Measurements from ENCODE around the gene LSM14B.
A peak's percentile ranks its signal among the peaks of the same experiment; 100 is the strongest.

The LSM14B gene

DNA sequence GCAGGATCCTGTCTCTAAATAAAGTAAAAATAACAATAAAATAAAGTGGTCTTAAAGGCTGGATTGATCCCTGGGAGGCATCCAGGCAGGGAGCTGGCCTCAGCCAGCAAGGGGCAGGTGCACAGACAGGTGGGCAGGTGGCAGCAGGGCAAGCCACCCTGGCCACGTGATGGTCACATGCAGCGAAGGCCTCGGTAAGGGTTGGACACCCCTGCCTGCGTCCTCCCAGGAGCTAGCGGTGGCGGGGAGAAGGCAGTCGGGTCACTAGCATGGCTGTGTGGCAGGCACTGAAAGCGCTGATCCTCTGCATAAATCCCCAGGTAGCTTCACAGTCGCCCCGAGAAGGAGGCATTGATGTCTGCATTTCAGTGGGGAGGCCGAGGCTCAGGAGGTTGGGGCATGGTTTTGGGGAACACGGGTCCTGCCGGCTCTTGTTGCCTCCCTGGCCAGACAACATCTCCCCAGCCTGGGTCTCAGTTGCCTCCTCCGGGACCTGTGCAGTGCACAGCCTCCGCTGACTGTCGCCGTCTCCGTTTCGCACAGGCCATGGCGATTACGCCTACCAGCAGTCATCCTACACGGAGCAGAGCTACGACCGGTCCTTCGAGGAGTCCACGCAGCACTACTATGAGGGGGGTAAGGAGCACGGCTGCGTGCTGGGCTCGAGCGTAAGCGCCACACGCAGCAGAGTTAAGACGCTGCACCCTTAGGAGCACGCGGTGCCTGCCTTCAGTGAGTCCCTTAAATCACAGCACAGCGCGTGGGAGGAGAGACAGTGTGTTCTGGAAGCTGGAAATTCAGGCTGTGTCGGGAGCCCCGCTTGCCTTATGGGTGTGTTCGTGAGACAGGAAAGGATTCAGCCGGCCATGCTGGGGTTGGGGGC, 42.8 kb downstream of the LSM14B start:
- DNase-seq: no peak

DNA sequence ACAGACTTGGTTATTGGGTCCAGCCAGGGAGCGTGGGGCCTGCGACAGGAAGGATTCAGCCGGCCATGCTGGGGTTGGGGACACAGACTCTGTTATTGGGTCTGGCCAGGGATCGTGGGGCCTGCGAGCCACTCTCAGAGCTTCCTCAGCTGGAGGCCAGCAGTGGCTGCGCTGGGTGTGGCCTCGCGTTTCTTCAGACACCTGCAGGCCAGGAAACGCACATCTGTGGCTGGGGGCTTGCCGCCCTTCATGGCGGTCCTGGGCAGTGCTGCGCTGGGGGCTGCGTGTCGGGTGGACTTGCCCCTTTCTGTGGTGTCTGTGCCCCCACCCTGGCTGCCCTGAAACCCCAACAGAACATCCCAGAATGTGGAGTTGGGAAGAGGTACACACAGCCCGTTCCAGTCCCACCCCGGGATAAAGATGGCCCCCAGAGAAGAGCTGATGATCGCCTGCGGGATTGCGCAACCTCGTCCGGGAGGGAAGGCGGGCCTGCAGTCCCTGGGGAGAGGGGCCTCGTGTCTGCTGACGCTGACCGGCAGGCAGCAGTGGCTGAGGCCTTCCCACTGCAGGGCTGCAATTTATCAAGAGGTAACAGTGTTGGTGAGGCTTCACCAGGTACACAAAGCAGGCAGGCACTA, 43.6 kb downstream of the LSM14B start:
- DNase-seq: no peak

DNA sequence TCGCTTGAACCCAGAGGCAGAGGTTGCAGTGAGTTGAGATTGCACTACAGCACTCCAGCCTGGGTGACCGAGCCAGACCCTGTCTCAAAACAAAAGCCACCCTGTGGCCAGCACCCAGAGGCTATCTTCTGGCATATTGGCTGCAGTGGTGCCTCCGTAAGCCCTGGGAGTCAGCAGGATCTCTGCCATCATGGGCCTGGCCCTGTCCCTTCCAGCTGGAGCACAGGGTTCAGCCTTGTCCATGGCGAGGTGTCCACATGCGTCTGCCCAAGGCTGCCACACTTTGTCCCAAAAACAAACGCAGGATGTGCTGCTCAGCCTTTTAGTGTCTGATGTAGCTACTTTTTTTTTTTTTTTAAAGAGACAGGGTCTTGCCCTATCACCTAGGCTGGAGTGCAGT, 45.2 kb downstream of the LSM14B start:
- no peak for DNase-seq

DNA sequence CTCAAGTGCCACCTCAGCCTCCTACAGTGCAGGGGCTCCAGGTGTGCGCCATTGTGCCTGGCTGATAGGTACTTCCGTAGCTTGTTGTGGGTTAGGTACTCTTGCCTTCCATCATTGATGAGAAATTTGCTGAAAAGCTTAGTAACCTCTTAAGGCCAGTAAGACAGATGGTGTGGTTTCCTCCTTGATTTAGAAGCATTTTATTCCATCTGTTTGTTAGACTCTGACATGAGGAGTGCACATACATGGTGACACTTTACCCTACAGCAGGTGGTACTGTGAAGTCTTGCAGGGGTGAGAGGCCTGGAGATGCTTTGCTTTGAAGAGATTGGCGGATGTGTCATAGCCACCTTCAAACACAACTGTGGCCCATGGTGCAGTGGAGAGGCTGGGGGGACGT, 45.8 kb downstream of the LSM14B start:
- no peak for DNase-seq

DNA sequence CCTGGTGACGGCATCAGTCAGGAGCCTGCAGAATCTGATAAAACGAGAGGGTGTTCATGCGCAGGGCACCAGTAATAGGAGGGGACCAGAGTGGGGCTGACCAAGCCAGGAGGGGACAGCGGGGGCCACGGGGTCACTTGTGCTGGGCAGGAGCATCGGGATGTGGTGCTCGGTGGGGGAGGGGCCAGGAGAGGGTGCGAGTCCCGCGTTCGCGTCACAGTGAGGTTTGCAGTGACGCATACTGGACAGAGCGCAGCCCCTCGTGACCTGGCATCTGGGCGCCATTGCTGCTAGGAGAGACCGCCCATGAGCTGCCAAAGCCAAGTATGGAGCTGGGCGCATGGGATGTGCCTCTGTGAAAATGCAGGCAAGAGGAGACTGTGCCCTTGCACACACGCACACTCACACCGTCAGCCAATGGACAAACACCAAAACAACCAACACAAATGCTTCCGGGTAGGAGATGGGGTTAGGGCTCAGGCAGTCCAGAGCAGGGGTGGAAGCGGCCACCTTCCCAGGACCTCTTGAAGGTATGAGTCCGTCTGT, 46.7 kb downstream of the LSM14B start:
- no peak for DNase-seq

DNA sequence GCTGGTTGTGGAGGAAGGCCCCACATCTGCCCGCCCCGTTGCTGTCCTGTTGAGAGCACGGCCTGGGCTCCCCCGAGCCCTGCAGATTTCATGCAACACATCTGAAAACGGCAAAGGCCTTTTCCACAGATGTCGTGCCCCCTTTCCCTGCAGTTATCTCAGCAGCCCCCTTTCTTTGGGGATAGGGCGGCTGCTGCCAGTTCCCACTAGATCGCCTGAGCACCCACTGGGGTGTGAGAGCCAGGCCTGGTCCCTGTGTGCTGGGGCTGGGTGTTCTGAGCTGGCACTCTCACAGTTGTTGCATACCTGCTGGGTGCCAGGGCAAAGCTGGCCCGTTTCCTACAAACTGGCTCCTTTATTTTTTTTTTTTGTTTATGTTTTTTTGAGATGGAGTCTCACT, 48.3 kb downstream of the LSM14B start:
- no peak for DNase-seq

DNA sequence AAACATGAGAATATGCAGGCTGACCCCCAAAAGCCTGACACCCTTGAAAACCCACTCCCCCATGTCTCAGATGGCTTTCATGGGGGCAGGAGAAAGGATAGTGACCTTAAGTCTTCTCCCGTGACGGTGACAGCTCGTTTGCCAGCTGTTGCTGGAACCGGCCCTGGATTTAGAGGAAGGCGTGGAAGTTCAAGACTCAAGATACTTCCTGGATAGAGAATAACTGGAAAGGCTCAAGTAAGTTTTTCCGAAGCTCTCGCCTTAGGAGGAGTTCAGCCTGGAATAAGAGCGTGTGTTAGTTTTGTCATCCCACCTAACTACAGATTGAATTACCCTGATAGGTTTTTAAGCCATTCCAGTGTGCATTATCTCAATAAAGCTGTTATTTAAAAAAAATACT, 49.0 kb downstream of the LSM14B start:
- DNase-seq: no peak

DNA sequence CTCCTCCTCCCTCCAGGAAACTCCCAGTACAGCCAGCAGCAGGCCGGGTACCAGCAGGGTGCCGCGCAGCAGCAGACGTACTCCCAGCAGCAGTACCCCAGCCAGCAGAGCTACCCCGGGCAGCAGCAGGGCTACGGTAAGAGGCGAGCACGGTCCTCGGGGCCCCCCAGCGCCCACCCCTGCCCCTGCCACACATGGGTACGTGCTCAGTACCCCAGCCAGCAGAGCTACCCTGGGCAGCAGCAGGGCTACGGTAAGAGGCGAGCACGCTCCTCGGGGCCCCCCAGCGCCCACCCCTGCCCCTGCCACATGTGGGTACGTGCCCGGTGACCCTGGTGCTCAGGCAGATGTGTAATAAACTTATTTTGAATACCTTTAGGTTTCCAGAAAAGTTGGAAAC, 50.4 kb downstream of the LSM14B start:
- no peak for DNase-seq

DNA sequence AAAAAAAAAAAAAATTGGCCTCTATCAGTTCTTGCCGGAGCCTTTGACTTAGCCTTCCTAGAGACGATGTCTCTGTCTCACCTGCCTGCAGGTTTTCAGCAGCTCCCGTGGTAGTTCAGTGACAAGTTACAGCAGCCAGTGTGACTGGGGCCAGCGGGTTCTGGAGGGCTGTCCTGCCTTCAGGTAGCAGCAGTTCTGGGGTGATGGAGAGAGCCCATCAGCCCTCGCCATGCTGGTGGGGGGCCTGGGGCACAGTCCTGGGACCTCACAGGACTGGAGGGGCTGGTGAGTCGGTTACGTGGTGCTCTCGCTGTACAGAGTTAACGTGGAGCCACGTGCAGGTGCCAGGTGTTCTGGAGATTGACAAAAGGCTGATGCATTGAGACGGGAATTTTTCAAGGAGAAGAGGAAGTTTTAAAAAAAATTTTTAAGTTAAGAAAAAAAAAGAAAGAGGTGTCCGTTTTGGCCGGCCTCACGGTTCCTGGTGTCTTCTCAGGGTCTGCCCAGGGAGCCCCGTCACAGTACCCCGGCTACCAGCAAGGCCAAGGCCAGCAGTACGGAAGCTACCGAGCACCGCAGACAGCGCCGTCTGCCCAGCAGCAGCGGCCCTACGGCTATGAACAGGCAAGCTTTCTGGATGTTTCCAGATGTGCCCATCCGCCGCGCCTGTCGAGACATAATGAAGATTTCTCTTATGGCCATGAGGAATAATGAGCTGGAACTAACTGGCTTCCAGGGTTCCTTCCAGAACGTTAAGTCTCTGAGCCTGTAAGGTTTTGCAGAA, 51.9 kb downstream of the LSM14B start:
- DNase-seq: no peak

DNA sequence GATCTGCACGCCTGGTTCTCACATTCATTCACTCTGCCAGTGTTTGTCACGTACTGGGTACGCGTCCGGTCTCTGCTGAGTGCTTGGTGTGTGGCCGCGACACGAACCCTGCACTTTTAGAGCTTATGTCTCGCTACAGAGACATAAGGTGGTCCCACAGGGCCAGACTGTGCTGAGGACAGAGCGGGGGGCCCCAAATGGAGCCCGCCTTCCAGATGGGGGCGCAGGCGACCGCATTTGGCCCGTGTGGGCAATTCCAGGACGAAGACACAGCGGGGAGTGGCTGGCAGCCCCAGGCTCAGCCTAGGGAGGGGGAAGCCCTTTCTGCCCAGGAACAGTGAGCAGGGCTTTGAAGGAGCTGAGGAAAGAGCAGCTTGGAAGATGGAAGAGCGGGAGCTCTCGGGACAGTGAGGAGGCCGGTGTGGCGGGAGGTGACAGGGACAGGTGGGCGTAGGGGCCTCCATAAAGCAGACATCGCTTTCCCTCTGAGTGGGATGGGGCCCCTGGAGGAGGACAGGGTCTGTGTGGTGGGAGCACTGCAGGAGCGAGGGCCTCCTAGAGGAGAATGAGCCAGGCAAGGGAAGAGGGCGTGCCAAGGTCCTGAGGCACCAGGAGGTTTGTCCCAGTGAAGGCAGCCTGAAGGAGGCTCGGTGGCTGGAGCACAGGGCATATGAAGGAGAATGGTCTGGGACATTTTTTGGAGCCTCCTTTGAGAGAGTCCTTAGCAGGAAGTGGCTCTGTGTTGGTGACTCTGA, 52.8 kb downstream of the LSM14B start:
- no peak for DNase-seq

DNA sequence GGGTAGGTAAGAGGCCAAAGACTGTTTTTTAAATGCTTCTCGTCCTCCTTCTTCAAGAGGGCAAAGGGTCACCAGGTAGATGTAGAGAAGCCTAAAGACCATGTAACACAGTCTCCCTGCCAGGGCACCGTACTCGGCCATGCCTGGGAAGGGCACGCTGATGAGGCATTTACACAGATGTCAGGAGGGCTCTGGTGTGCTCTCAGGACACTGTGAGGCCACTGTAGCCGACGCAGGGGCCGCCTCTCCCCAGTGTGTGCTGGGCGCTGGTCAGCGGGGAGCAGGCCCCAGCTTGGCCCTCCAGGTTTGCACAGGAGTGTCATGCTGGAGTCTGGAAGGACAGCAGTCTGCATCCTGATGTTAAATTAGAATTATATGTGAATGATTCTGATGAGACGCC, 53.4 kb downstream of the LSM14B start:
- DNase-seq: no peak

DNA sequence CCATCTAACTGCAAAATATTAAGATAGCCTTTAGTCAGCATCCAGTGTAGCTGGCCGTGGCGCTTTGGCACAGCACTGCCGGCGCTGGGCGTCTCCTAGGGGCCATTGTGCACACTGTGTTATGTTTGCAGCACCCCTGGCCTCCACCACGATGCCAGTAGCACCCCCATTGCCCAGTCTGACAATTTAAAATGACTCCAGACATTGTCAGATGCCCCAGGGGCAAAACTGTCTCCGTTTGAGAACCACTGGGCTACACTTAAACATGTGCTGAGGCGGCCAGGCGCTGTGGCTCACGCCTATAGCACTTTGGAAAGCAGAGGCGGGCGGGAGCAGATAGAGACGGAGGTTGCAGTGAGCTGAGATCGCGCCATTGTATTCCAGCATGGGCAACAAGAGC, 54.6 kb downstream of the LSM14B start:
- DNase-seq: no peak

DNA sequence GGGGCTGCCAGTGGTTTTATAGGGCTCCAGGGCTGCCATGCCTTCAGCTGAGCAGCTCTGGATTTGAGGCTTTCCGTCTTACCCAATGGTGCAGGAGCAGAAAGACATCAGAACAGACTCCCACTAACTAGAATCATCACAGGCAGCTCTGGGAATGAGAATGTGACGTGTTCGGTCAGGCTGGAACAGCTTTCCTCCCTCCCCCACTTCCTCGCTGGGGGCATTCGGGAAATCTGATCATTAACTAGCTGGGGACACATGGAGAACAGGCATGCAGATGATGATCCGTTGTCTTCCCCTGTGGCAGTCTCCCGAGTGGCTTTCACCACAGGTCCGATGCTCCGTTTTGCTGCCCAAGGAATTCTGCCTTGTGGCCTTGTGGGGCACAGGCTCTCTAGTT, 55.0 kb downstream of the LSM14B start:
- DNase-seq: no peak

DNA sequence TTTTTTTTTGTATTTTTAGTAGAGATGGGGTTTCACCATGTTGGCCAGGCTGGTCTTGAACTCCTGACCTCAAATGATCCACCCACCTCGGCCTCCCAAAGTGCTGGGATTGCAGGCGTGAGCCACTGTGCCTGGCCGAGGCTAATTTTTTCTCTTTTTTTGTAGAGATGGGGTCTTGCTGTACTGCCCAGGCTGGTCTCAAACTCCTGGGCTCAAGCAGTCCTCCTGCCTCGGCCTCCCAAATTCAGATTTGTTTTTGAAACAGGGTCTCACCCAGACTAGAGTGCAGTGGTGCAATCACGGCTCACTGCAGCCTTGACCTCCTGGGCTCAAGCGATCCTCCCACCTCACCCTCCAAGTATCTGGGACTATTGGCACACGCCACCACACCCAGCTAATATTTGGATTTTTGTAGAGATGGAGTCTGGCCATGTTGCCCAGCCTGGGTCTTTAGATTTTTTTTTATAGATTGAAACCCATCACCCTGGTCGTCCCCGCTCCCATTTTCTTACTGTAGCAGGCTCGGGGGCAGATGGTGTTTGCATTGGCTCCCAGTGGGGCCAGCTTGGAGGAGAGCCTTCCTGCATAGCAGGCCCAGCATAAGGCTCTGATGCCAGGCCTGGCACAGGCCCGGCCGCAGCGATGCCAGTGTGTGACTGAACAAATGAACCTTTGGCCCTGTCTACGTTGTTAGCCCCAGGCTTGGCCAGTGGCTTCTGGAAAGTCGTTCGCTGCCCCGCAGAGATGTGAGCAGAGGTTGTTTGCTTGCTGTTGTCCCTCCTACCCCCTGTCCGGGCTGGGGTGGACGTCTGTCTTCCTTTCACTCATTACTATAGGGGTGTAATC, 56.3 kb downstream of the LSM14B start:
- no peak for DNase-seq

DNA sequence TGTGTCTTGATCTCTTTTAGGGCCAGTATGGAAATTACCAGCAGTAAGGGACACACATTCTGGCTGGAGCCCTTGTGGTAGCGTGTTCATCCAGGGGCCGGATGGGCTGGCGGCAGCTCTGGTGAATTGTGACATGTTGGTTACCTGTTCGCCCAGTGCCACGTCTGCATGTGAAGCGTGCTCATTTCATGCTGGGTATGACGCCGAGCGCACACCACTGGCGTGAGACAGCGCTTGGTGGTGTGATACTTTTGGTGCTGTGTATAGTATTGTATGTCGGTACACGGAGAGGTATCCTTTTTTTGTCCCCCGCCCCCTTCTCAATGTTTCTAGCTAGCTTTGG, 56.9 kb downstream of the LSM14B start:
- DNase-seq: no peak

DNA sequence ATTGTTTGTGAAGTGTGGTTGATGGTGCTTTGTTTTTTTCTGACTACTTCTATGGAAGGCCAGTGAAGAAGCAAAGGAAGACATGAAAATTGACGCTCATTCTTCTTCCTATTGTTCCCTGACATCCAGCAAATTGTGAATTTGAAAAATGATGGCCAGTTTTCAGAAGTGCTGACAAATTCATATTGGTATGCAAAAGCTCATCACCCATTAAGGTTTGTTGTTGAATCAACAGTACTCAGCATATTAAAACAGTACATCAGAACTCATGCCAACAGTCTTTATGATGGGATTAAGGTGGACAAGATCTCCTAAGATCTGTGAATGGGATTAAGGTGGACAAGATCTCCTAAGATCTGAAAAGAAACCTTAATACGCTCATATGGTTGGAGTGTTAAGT, 59.5 kb downstream of the LSM14B start:
- DNase-seq: no peak

DNA sequence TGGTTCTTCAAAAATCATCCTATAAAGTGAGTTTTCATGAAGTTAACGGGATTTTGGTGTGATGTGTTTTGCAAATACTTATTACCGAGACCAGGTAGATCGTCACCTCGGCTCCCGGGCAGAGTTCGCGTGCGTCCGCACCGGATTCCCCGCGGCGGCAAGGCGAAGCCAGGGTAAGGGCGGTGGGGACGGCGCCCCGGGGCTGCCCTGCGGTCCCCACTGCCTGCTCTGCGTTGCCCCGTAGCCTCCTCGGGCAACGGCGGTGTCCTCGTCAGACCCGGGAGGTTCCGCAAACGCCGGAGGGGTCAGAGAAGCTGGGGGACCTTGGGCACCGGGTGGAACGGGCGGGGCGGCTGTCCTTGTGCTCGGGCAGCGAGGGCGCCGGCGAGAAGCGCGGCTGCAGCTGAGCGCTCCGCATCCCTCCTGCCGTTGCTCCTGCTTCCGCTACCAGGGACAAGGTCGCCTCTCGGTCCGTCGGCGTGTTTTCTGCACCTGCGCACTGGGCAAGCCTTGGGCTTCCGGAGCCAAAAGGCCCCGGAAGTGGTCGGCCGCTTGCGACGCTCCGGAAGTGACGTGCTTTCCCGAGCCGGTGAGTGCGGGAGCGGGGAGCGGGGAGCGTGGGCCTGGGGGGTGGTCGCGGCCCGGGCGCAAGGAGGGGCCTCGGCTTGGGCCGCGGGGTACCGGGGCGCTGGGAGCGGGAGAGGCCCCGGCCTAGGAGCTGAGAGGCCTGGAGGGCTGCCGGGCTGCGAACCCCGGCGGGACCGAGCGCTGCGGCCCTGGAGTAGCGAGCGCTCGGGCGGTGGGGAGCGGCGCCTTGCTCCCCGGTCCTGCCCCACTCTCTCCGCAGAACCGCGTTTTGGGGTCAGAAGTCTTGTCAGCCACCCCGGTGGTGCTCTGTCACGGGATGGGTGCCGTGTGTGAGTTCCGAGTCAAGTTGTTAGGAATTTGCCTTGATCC, 60.5 kb downstream of the LSM14B start, which contains the start of gene MTG2:
MTG2 (plus strand) TSS at position 560 of the 957 bp plus-strand sequence. CDS start 10,393 bp downstream, outside the sequence.
- peak; percentile 94 for DNase-seq

DNA sequence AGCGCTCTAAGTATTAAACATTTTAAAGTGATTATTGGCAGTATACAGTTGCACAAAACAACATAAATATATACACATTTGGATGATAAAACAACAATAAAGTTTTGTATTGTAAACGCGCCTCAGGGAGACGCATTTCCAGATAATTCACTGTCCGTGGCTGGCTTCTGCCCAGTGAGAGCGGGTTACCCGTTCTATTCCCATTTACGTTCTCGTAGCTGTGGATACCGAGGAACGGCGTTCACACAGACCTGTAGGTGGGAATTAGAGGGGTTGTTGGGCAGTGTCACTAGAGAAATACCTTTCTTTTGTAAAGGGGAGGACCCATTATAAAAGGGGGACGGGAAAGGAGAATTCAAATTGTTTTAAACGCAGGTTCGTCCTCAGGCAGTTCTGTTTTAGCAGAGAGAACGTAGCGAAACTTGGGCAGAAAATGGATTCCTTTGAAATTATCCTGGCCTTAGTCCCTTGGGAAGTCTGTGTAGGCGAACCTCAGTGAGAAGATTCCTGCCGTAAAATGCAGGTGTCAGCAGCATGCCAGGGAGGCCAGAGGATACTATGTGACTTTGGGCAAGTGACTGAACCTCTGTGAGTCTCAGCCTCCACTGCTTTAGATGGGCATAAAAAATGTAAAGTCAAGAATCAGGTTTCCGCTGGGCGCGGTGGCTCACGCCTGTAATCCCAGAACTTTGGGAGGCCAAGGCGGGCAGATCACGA, 61.3 kb downstream of the LSM14B start:
- no peak for DNase-seq

All from right forelimb (tissue), 1 donor.